T-helper 2 cell treated with Interferon-gamma antibody and Interleukin-4, amounts not matched to agents 5 μg/mL and 100 μg/mL, for 36 hours (primary cell): ENCODE results near the gene CYRIA.

Source experiments
- DNase-seq: peaks from one replicate; pipeline ENCODE4 v3.0.0; 2021; ENCODE audit warnings: low spot score
- H3K27ac Mint-ChIP-seq: one replicate; pipeline ENCODE4 v1.8.0; 2021; ENCODE audit warnings: mild to moderate bottlenecking, mixed read lengths
- H3K27me3 Mint-ChIP-seq: one replicate; pipeline ENCODE4 v1.8.0; 2021; ENCODE audit warnings: low read depth, mixed read lengths
- H3K36me3 Mint-ChIP-seq: one replicate; pipeline ENCODE4 v1.8.0; 2021; ENCODE audit warnings: low read depth, mixed read lengths
- H3K4me1 Mint-ChIP-seq: one replicate; pipeline ENCODE4 v1.8.0; 2021; ENCODE audit warnings: low read depth, mixed read lengths
- H3K4me3 Mint-ChIP-seq: one replicate; pipeline ENCODE4 v1.8.0; 2022; ENCODE audit warnings: mild to moderate bottlenecking, moderate library complexity, mixed read lengths
- H3K9me3 Mint-ChIP-seq: one replicate; pipeline ENCODE4 v1.8.0; 2021; ENCODE audit warnings: mixed read lengths

The CYRIA gene

GRCh38 chr2:16638946-16639345, 26.7 kb downstream of the CYRIA start:
- no peak for DNase-seq
- peaks cover 17% of the 10 kb centered on the region for H3K4me1 Mint-ChIP-seq
- H3K36me3 Mint-ChIP-seq: peaks cover 2% of the 10 kb centered on the region
- H3K27ac Mint-ChIP-seq: no peak overlapping the region
- peaks cover 8% of the 10 kb centered on the region for H3K9me3 Mint-ChIP-seq
- no peak overlapping the region for H3K4me3 Mint-ChIP-seq
- no peaks in the 10 kb centered on the region for H3K27me3 Mint-ChIP-seq

GRCh38 chr2:16637304-16637703, 28.3 kb downstream of the CYRIA start:
- no peak for DNase-seq
- Mint-ChIP-seq H3K4me1 (peaks cover 17% of the 10 kb centered on the region), H3K36me3 (peaks cover 2% of the 10 kb centered on the region), H3K27me3 (no peaks in the 10 kb centered on the region), H3K9me3 (peaks cover 8% of the 10 kb centered on the region), H3K27ac (no peak overlapping the region), H3K4me3 (no peak overlapping the region)

- Mint-ChIP-seq H3K4me1 (peaks cover 17% of the 10 kb centered on the region), H3K9me3 (peaks cover 8% of the 10 kb centered on the region), H3K27me3 (no peaks in the 10 kb centered on the region), H3K27ac (no peak overlapping the region), H3K4me3 (no peak overlapping the region), H3K36me3 (peaks cover 2% of the 10 kb centered on the region)
- DNase-seq: no peak
Observed at GRCh38 chr2:16635791-16636699, 29.6 kb downstream of the CYRIA start.

- H3K27me3 Mint-ChIP-seq: no peaks in the 10 kb centered on the region
- no peak overlapping the region for H3K27ac Mint-ChIP-seq
- DNase-seq: no peak
- peaks cover 16% of the 10 kb centered on the region for H3K4me1 Mint-ChIP-seq
- peaks cover 8% of the 10 kb centered on the region for H3K9me3 Mint-ChIP-seq
- no peak overlapping the region for H3K4me3 Mint-ChIP-seq
- peaks cover 2% of the 10 kb centered on the region for H3K36me3 Mint-ChIP-seq
Observed at GRCh38 chr2:16633621-16634430, 31.8 kb downstream of the CYRIA start.

- no peak overlapping the region for H3K27ac Mint-ChIP-seq
Observed at GRCh38 chr2:16632598-16632997, 33.0 kb downstream of the CYRIA start.

GRCh38 chr2:16630463-16630862, 35.2 kb downstream of the CYRIA start:
- no peaks in the 10 kb centered on the region for H3K27me3 Mint-ChIP-seq
- no peak for DNase-seq
- H3K27ac Mint-ChIP-seq: no peak overlapping the region
- no peaks in the 10 kb centered on the region for H3K36me3 Mint-ChIP-seq
- no peak overlapping the region for H3K4me3 Mint-ChIP-seq
- no peaks in the 10 kb centered on the region for H3K9me3 Mint-ChIP-seq
- H3K4me1 Mint-ChIP-seq: peaks cover 12% of the 10 kb centered on the region

More at GRCh38 chr2:16632598-16632997, 33.0 kb downstream of the CYRIA start:
- Mint-ChIP-seq H3K9me3 (peaks cover under 1% of the 10 kb centered on the region), H3K4me1 (peaks cover 11% of the 10 kb centered on the region), H3K4me3 (no peak overlapping the region), H3K27me3 (no peaks in the 10 kb centered on the region), H3K36me3 (no peaks in the 10 kb centered on the region)
- DNase-seq: no peak

GRCh38 chr2:16629770-16630169, 35.9 kb downstream of the CYRIA start:
- Mint-ChIP-seq H3K36me3 (no peaks in the 10 kb centered on the region), H3K4me3 (no peak overlapping the region), H3K9me3 (no peaks in the 10 kb centered on the region), H3K4me1 (peaks cover 17% of the 10 kb centered on the region), H3K27me3 (no peaks in the 10 kb centered on the region), H3K27ac (no peak overlapping the region)
- DNase-seq: no peak

GRCh38 chr2:16629044-16629443, 36.6 kb downstream of the CYRIA start:
- H3K9me3 Mint-ChIP-seq: no peaks in the 10 kb centered on the region
- H3K4me1 Mint-ChIP-seq: peaks cover 22% of the 10 kb centered on the region
- H3K27ac Mint-ChIP-seq: no peak overlapping the region
- no peaks in the 10 kb centered on the region for H3K36me3 Mint-ChIP-seq
- DNase-seq: no peak
- no peaks in the 10 kb centered on the region for H3K27me3 Mint-ChIP-seq
- H3K4me3 Mint-ChIP-seq: no peak overlapping the region

GRCh38 chr2:16628314-16628713, 37.3 kb downstream of the CYRIA start:
- Mint-ChIP-seq H3K27me3 (no peaks in the 10 kb centered on the region), H3K4me1 (peaks cover 28% of the 10 kb centered on the region), H3K27ac (no peak overlapping the region), H3K36me3 (no peaks in the 10 kb centered on the region), H3K4me3 (no peak overlapping the region), H3K9me3 (no peaks in the 10 kb centered on the region)
- no peak for DNase-seq

GRCh38 chr2:16626997-16627605, 38.5 kb downstream of the CYRIA start:
- Mint-ChIP-seq H3K4me1 (peaks cover 39% of the 10 kb centered on the region), H3K27me3 (no peaks in the 10 kb centered on the region), H3K4me3 (no peak overlapping the region), H3K36me3 (no peaks in the 10 kb centered on the region), H3K9me3 (no peaks in the 10 kb centered on the region), H3K27ac (no peak overlapping the region)
- no peak for DNase-seq

GRCh38 chr2:16626497-16626896, 39.1 kb downstream of the CYRIA start:
- H3K4me1 Mint-ChIP-seq: peaks cover 39% of the 10 kb centered on the region
- DNase-seq: no peak
- no peaks in the 10 kb centered on the region for H3K36me3 Mint-ChIP-seq

GRCh38 chr2:16625759-16626158, 39.9 kb downstream of the CYRIA start:
- Mint-ChIP-seq H3K36me3 (no peaks in the 10 kb centered on the region), H3K9me3 (no peaks in the 10 kb centered on the region), H3K4me3 (no peak overlapping the region), H3K4me1 (peaks cover 39% of the 10 kb centered on the region), H3K27me3 (no peaks in the 10 kb centered on the region), H3K27ac (no peak overlapping the region)
- no peak for DNase-seq

More at GRCh38 chr2:16626497-16626896, 39.1 kb downstream of the CYRIA start:
- Mint-ChIP-seq H3K9me3 (no peaks in the 10 kb centered on the region), H3K4me3 (no peak overlapping the region), H3K27ac (no peak overlapping the region), H3K27me3 (no peaks in the 10 kb centered on the region)

- peak overlapping the region; percentile 41 for H3K4me3 Mint-ChIP-seq
- peaks cover 39% of the 10 kb centered on the region for H3K4me1 Mint-ChIP-seq
- H3K36me3 Mint-ChIP-seq: no peaks in the 10 kb centered on the region
- DNase-seq: no peak
- H3K9me3 Mint-ChIP-seq: no peaks in the 10 kb centered on the region
- H3K27me3 Mint-ChIP-seq: no peaks in the 10 kb centered on the region
- H3K27ac Mint-ChIP-seq: peak overlapping the region; percentile 68
Observed at GRCh38 chr2:16625201-16625729, 40.4 kb downstream of the CYRIA start.

- Mint-ChIP-seq H3K27me3 (peaks cover 3% of the 10 kb centered on the region), H3K4me3 (no peak overlapping the region), H3K27ac (no peak overlapping the region), H3K36me3 (no peaks in the 10 kb centered on the region), H3K4me1 (peaks cover 39% of the 10 kb centered on the region), H3K9me3 (no peaks in the 10 kb centered on the region)
- DNase-seq: no peak
Observed at GRCh38 chr2:16624436-16624780, 41.2 kb downstream of the CYRIA start.
